GM18909 (cell line): ENCODE measurements around the gene MTCP1.

Source experiments
- ATAC-seq: cut with Tn5 transposase; IDR thresholded peaks from one replicate; pipeline ENCODE4 v1.9.1; 2021; ENCODE audit warnings: mild to moderate bottlenecking; ENCODE audit not compliant: unreplicated experiment, poor library complexity

MTCP1 gene, protein sequence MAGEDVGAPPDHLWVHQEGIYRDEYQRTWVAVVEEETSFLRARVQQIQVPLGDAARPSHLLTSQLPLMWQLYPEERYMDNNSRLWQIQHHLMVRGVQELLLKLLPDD

DNA sequence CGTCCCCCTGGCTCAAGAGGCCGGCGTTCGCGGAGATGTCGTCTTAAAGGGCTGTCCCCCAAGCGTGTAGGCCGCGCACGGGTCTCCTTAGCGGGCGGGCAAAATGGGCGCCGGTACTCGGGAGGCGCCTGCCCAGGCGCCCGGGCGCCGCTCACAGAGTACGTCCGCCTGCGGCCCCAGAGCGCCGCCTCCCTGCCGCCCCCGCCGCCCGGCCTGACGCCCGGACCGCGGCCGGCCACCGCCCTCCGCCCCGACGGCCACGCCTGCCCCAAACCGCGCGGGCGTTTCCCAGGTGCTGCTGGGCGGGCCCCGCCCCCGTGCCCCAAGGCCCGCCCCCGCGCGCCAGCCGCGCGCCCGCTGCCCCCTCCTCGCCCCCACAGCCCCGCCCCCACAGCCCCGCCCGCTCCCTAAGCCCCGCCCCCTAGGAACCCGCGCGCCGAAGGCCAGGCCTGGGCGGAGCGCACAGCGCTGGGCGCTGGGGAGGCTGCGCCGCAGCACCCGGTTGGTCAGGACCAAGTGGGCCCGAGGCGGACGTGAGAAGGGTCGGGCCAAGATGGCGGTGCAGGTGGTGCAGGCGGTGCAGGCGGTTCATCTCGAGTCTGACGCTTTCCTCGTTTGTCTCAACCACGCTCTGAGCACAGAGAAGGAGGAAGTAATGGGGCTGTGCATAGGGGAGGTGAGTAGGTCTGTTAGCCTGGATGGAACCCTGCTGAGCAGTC, at the start of gene MTCP1, which contains the start of the genes BRCC3 and CMC4:
Gene MTCP1, minus strand, starts transcription at position 162 of the 719 bp plus-strand sequence. CDS start 5,126 bp downstream, outside the sequence.
Gene BRCC3, plus strand, starts transcription at position 534 of the 719 bp plus-strand sequence. Its CDS starts 20 bp downstream, at position 554.
Gene CMC4, minus strand, starts transcription at position 162 of the 719 bp plus-strand sequence. CDS start 7,113 bp downstream, outside the sequence.
- ATAC-seq: peak; percentile 90

DNA sequence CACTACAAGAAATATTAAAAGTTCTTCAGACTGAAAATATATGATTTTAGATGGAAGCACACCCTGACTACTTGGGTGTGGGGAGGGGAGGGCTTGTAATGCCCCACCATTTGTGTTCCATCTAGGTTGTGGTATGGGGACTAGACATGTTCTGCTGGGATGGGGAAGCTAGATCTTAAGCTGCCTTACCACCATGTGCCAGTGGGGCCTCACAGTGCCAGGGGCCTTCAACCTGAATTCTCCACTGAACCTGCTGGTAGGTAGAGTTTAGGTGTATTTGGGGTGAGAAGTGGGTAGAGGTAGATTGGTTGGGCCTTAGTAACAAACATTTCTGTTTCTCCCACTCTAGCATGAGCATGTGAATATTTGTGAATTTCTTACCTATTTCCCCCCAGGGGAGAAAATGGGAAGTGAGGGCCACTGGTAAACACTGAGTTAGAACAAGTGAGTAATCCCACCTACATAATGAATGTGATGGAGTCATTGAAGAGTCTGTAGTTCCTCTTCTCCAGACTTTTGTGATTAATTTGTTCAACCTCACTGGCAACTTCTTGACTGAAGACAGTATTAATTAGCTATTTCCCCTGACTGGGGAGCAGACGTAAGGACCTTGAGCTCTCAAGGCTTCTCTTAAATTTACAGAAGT, 44.4 kb upstream of the MTCP1 start:
- no peak for ATAC-seq

DNA sequence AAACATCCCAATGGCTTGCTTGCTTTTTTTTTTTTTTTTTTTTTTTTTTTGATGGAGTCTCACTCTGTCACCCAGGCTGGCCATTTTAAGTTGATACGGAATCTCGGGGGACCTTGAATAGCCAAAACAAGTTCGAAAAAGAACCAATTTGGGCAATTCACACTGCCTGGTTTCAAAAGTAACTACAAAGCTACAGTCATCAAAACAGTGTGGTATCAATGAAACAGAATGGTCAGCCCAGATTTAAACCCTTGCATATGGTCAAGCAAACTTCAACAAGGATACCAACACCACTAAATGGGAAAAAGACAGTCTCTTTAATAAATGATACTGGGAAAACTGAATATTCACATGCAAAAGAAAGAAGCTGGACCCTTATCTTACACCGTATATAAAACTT, 42.2 kb upstream of the MTCP1 start:
- no peak for ATAC-seq

DNA sequence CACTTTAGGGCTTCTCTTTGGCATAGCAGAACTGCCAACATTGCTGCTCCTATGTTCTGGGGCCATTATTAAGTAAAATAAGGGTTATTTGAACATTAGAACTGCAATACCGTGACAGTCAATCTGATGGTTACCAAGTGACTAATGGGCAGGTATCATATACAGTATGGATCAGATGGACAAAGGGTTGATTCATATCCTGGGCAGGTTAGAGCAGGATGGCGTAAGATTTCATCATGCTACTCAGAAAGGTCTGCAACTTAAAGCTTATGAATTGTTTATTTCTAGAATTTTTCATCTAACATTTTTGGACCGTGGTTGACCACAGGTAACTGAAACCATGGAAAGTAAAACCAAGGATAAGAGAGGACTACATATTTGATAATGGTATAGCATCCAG, 41.2 kb upstream of the MTCP1 start:
- ATAC-seq: no peak

DNA sequence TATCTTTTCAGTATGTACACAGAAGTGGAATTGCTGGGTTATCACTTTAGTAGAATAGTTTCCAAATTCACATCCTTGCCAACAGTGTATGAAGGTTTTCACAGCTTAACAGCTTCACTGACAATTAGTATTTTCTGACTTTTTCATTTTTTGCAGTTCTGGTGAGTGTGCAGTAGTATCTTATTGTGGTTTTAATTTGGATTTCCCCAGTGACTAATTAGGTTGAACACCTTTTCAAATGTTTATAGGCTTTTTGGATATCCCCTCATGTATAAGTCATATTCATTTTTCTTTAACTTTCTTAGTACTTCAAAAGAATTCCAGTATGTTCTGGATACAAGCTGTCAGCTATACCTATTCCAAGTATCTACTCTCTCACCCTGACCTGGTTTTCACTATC, 37.5 kb upstream of the MTCP1 start:
- no peak for ATAC-seq

DNA sequence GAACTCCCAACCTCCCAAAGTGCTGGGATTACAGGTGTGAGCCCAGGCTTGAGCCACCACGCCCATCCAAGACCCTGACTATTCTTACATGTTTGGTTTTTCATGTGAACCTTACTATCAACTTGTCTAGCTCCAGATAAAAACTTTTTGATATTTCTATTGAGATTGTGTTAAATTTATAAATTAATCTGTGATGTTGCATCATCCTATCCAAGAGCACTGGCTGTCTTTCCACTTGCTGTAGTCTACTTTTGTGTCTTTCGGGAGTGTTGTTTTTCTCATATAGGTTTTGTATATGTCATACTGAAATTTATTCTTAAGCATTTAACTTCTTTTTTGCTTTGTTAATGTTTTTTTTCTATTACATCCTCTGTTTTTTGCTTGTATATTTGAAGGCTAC, 35.0 kb upstream of the MTCP1 start:
- ATAC-seq: no peak

DNA sequence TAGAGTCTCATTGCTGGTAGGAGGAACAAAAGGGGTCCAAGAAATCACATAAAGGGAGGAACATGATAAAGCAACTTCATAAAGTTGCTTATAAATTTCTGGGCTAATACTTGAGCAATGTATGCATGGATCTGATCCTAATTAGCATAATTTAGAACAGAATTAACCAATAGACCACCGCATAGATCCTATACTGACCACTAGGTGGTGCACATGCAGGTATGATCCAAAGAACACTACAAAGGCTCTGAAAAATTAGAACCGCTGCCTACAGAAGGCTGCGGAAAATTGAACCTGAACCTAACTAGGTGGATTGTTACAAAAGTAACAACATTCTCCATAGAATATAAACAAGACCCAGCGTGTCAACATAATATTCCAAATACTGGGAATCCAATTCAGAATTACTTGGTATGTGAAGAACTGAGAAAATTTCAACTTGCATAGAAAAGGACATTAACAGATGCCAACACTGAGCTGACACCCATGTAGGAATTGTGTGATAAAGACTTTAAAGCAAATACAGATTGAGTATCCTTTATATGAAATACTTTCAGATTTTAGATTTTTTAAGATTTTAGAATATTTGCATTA, 23.6 kb upstream of the MTCP1 start:
- peak; percentile 62 for ATAC-seq

DNA sequence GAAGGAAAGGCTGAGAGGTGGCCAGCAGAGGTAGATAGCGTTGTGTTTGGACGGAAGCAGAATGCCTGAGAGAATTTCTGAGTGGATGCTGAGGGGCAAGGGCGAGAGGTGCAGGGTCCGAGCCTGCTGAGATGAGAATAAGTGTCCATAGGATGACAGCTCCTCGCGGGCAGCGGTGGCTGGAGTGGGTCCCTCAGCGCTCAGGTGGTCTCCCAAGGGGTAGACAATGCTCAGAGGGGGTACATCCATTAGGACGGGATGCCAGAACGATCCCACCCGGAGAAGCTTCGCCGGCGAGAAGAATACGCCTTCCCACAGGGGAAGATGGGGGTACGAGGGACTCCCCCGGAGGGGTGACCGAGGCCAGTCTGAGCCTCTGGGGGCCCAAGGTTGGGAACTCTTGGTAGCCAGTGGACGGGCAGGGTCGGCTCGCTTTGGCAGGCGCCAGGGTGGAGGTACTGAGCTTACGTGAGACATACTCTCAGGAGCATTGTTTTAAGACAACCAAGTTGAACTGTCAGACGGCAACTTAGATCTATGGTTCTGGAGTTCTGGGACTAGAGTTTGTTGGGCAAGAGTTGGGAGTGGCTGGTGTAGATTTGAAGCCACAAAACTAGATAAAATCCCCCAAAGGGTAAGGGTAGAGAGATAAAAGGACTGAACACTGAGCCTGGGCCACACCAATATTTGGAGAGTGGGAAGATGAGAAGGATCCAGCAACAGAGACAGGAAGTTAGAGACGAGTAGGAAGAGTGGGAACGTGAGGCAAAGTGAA, 16.2 kb upstream of the MTCP1 start:
- no peak for ATAC-seq

DNA sequence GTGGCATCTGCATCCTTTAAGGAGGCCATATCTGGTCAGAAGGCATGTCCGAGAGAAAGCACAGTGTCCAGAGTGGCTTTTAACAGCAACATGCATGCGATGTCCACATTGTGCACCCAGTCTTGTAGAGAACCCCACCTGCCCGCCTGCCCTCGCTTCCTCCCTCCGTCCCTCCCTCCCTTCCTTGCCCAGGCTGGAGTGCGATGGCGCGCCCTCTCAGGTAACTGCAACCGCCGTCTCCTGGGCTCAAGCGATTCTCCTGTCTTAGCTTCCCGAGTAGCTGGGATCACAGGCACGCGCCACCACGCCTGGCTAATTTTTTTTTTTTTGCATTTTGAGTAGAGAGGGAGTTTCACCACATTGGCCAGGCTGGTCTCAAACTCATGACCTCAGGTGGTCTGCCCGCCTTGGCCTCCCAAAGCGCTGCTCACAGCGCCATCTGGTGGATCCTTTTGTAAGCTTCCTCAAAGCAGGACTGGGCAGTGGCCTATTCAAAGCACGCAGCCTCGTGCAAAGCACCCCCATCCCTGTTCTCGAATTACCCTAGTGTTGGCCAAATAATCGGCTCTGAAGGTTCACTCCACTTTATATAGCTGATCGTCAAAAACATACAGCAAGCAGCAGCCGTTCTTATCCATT, 15.4 kb upstream of the MTCP1 start:
- ATAC-seq: no peak

DNA sequence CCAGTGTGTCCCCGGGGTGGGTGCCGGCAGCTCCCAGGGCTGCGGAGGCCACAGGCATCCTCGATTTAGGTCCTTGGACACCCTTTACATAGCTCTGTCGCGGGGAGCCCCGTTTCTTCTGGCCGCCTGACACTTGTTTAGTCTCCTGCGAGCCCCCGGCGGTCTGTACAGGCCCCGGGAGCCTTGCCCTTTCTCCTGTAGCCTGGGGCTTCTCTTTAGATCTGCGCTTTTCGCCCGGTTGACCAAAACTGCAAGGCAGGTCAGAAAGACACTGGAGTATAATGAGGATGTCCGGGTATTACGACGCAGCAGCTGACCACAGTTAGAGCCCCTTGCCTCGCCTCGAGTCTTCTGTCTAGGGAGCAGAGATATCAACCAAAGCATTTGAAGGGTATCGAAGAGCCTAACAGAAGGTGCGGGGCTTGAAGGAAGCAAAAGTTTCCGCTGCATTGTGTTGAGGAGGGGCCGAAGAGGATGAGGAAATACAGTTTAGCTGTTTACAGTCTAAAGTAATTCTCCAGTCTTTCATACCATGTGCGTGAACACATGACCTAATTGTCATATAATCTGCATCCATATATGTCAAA, 851 bp upstream of the MTCP1 start:
- peak; percentile 18 for ATAC-seq

DNA sequence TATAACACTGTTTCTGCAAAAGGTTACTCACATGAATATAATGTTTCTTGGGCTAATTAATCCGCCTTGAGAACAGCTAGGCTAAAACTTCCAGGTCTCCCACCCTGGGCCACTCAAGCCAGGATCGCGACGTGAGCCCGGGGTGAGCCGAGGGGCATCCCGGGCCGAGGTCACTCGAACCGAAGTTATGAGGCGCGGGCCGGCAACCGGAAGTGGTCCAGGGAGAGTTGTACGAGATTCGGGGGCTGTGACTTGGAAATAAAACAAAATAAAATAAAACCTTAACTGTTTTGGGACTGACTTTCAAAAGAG, 317 bp downstream of the MTCP1 start:
- peak; percentile 25 for ATAC-seq

DNA sequence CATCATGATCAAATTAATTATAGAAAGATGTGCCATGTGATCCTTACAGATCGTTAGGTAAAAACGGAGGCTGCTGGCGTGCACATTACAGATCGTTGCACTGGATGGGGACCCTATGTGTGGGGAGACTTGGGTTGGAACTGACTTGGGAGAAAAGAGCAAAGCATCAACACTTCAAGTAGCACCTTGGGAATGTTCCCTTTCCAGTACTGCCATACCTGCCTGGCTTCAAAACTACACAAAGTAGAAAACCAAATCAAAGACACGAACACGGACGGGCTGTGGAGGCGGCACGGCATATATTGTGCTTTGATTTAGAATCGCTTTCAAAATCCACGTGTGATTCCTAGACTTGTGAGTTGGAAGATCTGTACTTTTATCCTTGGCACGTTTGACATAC, 898 bp downstream of the MTCP1 start:
- no peak for ATAC-seq

DNA sequence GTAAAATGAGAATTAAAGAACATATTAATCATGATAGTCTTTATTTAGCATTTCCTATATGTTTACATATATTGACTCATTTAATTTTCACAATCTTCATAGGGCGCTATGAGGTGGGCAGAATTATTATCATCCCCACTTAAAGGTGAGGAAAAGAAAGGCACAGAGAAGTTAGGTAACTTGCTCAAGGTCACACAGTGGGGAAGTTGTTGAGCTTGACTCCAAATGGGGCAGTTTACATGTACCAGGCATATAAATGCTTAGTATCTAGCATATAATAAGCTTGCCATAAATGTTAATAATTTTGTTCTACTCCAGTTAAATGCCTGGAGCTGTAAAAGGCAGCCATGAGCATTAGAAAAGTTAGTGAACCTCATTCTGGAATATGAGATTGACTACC, 1.5 kb downstream of the MTCP1 start:
- ATAC-seq: no peak

DNA sequence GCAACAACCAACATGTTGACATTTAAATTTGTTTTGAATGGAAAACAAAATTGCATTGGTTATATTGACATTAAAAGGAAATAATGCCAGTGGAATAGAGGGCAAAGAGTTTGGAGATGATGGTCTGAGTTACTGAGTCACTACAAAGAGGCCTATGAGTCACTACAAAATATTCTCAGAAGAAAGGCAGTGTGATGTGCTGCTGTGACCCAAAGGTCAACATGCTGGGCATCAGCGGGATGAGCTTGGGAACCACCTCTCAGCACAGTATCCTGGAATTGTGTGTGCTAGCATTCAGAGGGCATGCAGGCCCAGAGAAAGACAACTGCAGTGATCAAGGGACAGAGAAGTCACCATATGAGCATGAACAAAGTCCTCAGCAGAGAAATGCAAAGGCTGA, 2.8 kb downstream of the MTCP1 start:
- ATAC-seq: no peak

DNA sequence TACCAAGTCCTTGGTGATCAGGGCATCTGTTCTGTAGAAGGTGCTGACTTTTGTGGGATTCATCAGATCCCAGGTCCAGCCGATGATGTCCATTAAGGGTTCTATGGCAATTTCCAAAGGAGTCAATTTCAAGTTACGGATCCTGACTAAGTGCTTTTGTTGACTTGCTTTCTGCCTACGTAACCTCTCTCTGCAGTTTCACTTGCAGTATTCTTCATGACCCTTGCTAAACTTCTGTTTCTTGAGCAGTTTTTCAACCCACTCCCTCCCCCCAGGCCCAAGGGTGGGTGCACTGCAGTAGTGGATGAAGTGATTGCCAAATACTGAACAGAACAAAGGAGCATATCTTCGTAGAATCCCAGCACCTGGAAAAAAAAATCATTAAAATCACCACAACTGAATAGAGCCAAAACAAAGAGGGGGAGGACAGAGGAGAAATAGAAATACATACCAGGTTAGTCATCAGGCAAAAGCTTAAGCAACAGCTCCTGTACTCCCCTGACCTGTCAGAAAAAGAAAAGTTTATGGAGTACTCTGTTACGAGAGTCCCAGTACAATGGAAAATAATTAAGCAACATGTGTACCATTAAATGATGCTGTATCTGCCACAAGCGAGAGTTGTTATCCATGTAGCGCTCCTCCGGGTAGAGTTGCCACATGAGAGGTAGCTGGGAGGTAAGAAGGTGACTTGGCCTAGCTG, 5.8 kb downstream of the MTCP1 start:
- no peak for ATAC-seq

DNA sequence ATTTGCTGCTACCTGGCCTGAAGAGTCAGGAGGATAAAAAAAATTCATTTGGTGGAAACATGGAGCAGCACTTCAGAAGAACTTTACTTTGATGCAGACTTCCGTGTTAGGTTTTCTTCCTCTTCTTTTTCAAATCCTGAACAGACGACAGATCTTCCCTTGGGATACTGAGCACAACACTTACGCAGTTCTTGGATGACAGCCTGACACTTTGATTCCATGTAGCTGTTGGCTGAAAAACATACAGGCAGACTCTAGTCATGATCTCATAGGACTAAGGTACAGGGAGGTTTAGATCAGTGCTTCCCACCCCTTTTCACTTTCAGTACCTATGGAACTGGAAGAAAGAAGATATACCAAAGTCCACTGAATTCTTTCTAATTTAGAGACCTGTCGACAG, 9.2 kb downstream of the MTCP1 start:
- no peak for ATAC-seq

DNA sequence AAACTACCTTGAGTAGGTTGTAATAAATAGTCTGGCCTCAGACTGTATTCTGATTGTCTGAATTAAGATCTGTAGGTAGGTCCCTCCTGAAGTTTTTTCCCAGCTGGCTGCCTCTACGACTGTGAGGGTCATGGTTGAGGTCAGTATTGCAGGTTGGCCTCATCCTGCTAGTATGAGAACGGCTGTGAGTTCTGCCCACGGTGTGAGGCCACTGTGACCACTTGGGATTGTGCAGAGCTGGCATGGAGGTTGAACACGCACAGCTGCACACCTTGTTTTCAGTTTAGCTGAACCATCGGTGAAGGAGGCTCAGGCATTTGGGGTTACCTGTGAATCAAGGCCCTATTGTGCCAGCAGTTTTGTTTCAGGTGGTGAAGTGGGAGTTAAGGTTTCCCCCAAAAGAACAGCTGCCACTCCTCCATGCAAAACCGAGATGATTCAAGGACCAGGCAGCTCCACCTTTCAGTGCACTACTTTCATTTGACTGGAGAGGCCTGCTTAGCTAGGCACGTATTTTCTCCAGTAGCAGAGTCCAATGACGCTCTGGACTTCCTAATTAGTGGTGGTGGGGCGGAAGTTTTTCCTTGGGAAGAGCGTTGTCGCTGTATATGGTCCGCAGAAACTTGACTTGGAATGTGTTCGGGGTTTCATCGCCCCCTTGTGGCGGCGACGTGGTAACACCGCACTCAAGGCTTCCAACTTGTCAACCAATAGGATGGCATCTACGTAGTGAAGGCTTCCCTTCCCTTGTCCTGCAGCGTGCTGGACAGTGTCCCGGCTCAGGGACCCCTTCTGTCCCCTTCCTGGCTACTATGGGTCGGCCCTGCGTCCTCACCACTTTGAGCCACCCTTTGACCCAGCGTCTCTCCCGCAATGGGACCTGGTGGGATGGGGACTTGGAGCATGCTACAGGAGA, 13.8 kb downstream of the MTCP1 start:
- ATAC-seq: peak; percentile 85

DNA sequence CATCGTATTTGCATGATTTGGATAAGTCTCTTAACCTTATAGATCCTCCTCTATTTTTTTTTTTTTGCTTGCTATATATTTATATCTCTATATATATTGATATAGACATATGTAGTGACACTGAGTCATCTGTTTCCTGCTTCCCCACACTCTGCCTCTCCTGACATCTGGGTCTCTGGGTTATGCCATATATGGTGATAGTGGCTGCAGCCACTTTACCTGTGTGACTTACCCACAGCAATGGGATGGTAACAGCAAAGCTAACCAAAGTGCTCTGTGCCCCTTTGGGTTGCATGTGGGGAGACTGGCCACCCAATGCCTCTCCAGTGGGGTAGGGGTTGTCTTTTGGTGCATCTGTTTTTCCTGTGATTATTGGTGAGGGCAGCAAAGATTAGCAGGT, 14.5 kb downstream of the MTCP1 start:
- peak; percentile 13 for ATAC-seq
